Ishikawa (cell line): ENCODE data around the gene CNTNAP2.

ENCODE experiments used
- CEBPB ChIP-seq: IDR thresholded peaks from 2 replicates; pipeline ENCODE4 v1.6.1; 2012
- CREB1 ChIP-seq: IDR thresholded peaks from 2 replicates; pipeline ENCODE4 v1.6.1; 2012; ENCODE audit warnings: low read depth
- EGR1 ChIP-seq: IDR thresholded peaks from 2 replicates; pipeline ENCODE4 v1.6.1; 2012
- EP300 ChIP-seq: IDR thresholded peaks from 2 replicates; pipeline ENCODE4 v1.6.1; 2012; ENCODE audit warnings: borderline replicate concordance
- FOXM1 ChIP-seq: IDR thresholded peaks from 2 replicates; pipeline ENCODE4 v1.6.1; 2012; ENCODE audit warnings: low read depth, borderline replicate concordance
- MAX ChIP-seq: IDR thresholded peaks from 2 replicates; pipeline ENCODE4 v1.6.1; 2012
- NFIC ChIP-seq: IDR thresholded peaks from 2 replicates; pipeline ENCODE4 v1.6.1; 2012
- RAD21 ChIP-seq: IDR thresholded peaks from 2 replicates; pipeline ENCODE4 v1.6.1; 2012; ENCODE audit warnings: low read depth
- TAF1 ChIP-seq: IDR thresholded peaks from 2 replicates; pipeline ENCODE4 v1.6.1; 2012; ENCODE audit warnings: low read depth, mild to moderate bottlenecking
- TCF12 ChIP-seq: IDR thresholded peaks from 2 replicates; pipeline ENCODE4 v1.6.1; 2012; ENCODE audit warnings: low read depth
- TEAD4 ChIP-seq: IDR thresholded peaks from 2 replicates; pipeline ENCODE4 v1.6.1; 2012
- USF1 ChIP-seq: IDR thresholded peaks from 2 replicates; pipeline ENCODE4 v1.6.1; 2012
- YY1 ChIP-seq: IDR thresholded peaks from 2 replicates; pipeline ENCODE4 v1.6.1; 2012; ENCODE audit warnings: low read depth
- ZBTB7A ChIP-seq: IDR thresholded peaks from 2 replicates; pipeline ENCODE4 v1.6.1; 2012; ENCODE audit warnings: low read depth
- TF ChIP-seq, protein P1 (sequence below): IDR thresholded peaks from 2 replicates; pipeline ENCODE4 v1.6.1; 2012; ENCODE audit warnings: low read depth, mild to moderate bottlenecking

CNTNAP2 gene

DNA sequence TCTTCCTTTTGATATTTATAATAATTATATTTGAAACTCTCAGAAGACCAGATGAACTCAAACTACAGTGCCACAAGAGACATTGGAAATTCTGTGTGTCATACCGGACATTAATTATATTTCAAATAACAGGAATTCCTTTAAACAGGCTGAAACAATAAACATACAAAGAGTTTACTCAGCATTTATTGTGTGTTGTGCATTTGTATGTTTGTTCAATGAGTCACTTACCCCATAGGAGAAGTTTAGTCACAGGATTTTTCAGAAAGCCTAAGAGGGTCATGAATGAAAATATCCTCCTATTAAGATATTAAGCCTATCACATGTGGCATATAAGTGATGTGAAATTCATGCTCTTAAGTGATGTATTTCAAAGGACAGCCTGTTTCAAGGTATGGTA lies 566.8 kb downstream of the CNTNAP2 start:
- TF ChIP-seq CREB1 = no peak
- TF ChIP-seq YY1 = no peak
- TF ChIP-seq ZBTB7A = no peak
- no peak for TF ChIP-seq FOXM1
- no peak for TF ChIP-seq NFIC
- no peak for TF ChIP-seq USF1
- TF ChIP-seq TEAD4 = no peak
- no peak for TF ChIP-seq RAD21
- no peak for TF ChIP-seq EP300
- TF ChIP-seq TCF12 = no peak
- no peak for TF ChIP-seq CEBPB
- TF ChIP-seq EGR1 = no peak
- TF ChIP-seq, protein P1, sequence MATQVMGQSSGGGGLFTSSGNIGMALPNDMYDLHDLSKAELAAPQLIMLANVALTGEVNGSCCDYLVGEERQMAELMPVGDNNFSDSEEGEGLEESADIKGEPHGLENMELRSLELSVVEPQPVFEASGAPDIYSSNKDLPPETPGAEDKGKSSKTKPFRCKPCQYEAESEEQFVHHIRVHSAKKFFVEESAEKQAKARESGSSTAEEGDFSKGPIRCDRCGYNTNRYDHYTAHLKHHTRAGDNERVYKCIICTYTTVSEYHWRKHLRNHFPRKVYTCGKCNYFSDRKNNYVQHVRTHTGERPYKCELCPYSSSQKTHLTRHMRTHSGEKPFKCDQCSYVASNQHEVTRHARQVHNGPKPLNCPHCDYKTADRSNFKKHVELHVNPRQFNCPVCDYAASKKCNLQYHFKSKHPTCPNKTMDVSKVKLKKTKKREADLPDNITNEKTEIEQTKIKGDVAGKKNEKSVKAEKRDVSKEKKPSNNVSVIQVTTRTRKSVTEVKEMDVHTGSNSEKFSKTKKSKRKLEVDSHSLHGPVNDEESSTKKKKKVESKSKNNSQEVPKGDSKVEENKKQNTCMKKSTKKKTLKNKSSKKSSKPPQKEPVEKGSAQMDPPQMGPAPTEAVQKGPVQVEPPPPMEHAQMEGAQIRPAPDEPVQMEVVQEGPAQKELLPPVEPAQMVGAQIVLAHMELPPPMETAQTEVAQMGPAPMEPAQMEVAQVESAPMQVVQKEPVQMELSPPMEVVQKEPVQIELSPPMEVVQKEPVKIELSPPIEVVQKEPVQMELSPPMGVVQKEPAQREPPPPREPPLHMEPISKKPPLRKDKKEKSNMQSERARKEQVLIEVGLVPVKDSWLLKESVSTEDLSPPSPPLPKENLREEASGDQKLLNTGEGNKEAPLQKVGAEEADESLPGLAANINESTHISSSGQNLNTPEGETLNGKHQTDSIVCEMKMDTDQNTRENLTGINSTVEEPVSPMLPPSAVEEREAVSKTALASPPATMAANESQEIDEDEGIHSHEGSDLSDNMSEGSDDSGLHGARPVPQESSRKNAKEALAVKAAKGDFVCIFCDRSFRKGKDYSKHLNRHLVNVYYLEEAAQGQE = no peak
- no peak for TF ChIP-seq TAF1
- no peak for TF ChIP-seq MAX

GRCh38 chr7:146690987-146691386 lies 574.4 kb downstream of the CNTNAP2 start:
- TF ChIP-seq NFIC = no peak
- TF ChIP-seq, protein P1 = no peak
- TF ChIP-seq ZBTB7A = no peak
- no peak for TF ChIP-seq EP300
- TF ChIP-seq YY1 = no peak
- no peak for TF ChIP-seq CEBPB
- TF ChIP-seq USF1 = no peak
- TF ChIP-seq MAX = no peak
- no peak for TF ChIP-seq TCF12
- no peak for TF ChIP-seq FOXM1
- TF ChIP-seq CREB1 = no peak
- TF ChIP-seq EGR1 = no peak
- TF ChIP-seq TAF1 = no peak
- no peak for TF ChIP-seq TEAD4
- no peak for TF ChIP-seq RAD21

DNA sequence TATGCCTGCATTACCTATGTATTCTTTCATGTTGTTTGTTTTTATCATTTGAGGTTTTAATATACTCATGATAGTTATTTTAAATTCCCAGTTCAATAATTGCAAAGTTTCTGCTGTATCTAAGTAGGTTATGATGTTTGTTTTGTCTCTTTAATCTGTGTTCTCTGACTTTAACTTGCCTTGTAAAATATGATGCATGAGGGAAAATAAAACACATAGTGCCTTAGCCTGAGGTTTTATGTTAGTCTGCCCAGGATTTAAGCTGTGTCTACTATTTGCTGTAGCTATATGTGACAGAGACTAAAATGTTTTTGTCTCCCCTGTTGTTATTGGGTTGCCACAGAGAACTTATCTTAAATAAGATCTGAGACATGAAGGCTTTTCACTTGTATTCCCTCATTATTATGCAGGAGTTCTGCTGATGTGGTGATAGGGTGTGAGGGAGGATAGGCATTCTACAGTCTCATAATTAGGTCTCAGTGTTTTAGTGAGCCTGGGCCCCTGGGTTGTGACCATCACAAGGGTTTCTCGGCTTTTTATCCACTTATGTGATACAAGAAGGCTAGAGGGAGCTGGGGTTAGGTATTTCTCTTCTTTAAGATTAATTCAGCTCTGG lies 582.5 kb downstream of the CNTNAP2 start:
- TF ChIP-seq TAF1 (no peak), MAX (no peak), EGR1 (no peak), NFIC (no peak), CEBPB (no peak)

DNA sequence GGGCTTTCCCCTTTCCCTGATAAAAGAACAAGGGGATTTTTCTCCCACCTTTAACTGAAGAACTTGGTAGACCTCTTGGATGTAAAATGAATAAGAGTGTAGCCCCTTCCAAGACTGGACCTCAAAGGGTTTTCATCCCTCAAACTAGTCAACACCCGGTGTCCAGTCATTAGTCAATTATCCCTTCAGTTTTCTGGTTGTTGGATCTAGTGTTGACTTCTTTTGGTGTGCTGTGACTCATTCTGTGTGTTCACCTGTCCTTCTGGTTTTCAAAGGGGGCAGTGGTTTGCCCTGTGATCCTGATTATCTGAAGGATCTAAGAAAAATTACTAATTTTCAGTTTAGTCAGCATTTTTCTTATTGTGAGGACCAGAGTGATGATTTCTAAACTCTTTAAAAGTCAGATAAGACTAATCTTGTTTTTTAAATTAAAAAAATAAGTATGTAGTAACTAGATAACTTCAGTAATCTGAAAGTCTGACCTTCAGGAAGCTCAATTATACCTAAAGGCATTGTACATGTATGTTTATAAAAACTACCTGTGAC lies 583.5 kb downstream of the CNTNAP2 start:
- TF ChIP-seq TCF12 = no peak
- TF ChIP-seq ZBTB7A = no peak
- no peak for TF ChIP-seq MAX
- no peak for TF ChIP-seq USF1
- TF ChIP-seq EGR1 = no peak
- no peak for TF ChIP-seq YY1
- TF ChIP-seq TAF1 = no peak
- no peak for TF ChIP-seq NFIC
- no peak for TF ChIP-seq EP300
- TF ChIP-seq TEAD4 = no peak
- no peak for TF ChIP-seq CREB1
- no peak for TF ChIP-seq CEBPB
- no peak for TF ChIP-seq FOXM1
- TF ChIP-seq, protein P1 = no peak
- TF ChIP-seq RAD21 = no peak
